RPMI7951 (cell line): ENCODE data around the gene NEK5. TPM values are rescaled to one million over a fixed set of nuclear protein-coding genes. Genes with fewer than 3 reads are reported as not detected.

Experiments
- DNase-seq: peaks from one replicate; pipeline ENCODE4 v3.0.0-alpha.2; 2012; ENCODE audit warnings: low read depth
- total RNA-seq: library from RNA; depleted of rRNA; stranded (reverse); fragments of >200 nt; shearing (Covaris generic); gene quantifications from 2 replicates; pipeline ENCODE4 v1.2.3, GENCODE V29; 2014; rRNA removed

NEK5 gene
- total RNA-seq, 1 experiment from 2014 or later = not detected

DNA sequence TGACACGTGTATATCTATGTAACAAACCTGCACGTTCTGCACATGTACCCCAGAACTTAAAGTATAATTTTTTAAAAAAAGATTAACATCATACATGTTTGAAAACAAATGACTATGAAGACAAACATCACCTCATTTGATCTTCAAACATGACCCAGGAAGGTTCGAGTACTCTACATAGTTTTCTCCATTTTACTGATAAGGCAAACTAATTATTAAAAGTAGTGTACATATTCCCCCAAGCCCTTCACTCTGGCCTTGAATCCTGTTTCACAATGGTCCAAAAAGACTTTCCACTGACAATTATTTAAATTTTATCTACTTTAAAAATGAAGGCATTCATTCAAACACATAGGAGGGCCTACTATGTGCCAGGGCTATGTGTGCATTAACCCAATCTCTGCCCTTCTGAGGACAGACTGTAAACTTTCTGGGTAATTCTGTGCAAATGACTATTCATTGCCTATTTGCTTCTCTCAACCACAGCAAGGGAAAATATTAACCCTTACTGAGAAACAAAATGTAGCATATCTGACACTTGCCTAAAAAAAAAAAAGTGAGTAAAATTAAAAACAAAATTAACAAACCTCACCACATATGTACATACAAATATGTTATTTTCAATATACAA, 139.8 kb downstream of the NEK5 start:
- DNase-seq = no peak

Other genes with a start within 250 kb of the NEK5 start
- gene ATP7B, start 117.6 kb downstream of the NEK5 start, total RNA-seq = 0.84 and 1.2 TPM in 2 replicates
- gene ALG11, start 116.7 kb downstream of the NEK5 start, total RNA-seq = 7.2 and 9.4 TPM in 2 replicates
- 7.0 and 7.1 TPM in 2 replicates for gene UTP14C, start 104.4 kb downstream of the NEK5 start, total RNA-seq
- 9.9 and 12.6 TPM in 2 replicates for gene NEK3, start 30.5 kb upstream of the NEK5 start, total RNA-seq